Keratinocyte (primary cell): Measurements from ENCODE around the gene LACTB. TPM values are rescaled to one million over a fixed set of nuclear protein-coding genes. Genes with fewer than 3 reads are reported as not detected.

ENCODE experiments used
- DNase-seq: peaks from one replicate; pipeline ENCODE4 v3.0.0-alpha.2; 2011; ENCODE audit warnings: low read depth, missing footprints, low spot score
- FAIRE-seq: peaks from 2 replicates; lab custom pipeline; 2011; peaks lifted over from hg19 to GRCh38; lab: Jason Lieb, UNC
- H2AFZ ChIP-seq: 2 replicates; pipeline ENCODE4 v1.6.0; 2012; ENCODE audit warnings: low read length, control low read depth, inconsistent platforms; ENCODE audit not compliant: control insufficient read depth
- H3K27ac ChIP-seq: 2 replicates; pipeline ENCODE4 v1.5.1; 2011; ENCODE audit warnings: low read length; ENCODE audit not compliant: control insufficient read depth, insufficient read depth
- H3K27me3 ChIP-seq: 3 replicates; pipeline ENCODE4 v1.6.0; 2011; ENCODE audit warnings: low read length; ENCODE audit not compliant: control insufficient read depth, insufficient read depth; ENCODE audit errors: extremely low read depth
- H3K36me3 ChIP-seq, 2 experiments: 2 replicates in 1 of 2; 3 replicates in 1 of 2; pipeline ENCODE4 v1.5.1; 2011; ENCODE audit warnings: low read length in 2 of 2, mild to moderate bottlenecking in 1 of 2; ENCODE audit not compliant: control insufficient read depth in 2 of 2, insufficient read depth in 2 of 2; ENCODE audit errors: extremely low read depth in 1 of 2
- H3K4me1 ChIP-seq: 3 replicates; pipeline ENCODE4 v1.5.1; 2011; ENCODE audit warnings: low read length; ENCODE audit not compliant: control insufficient read depth, insufficient read depth; ENCODE audit errors: extremely low read depth
- H3K4me2 ChIP-seq: 3 replicates; pipeline ENCODE4 v1.6.0; 2011; ENCODE audit warnings: low read depth, low read length; ENCODE audit not compliant: control insufficient read depth, insufficient read depth; ENCODE audit errors: extremely low read depth
- H3K4me3 ChIP-seq, 3 experiments: fragments of 200-600 bp in 1 of 3; sonication (generic) in 1 of 3; 2 replicates in 2 of 3; 3 replicates in 1 of 3; pipeline ENCODE4 v1.5.1; 2011 to 2016; ENCODE audit warnings: low read length in 3 of 3, mild to moderate bottlenecking in 3 of 3, control low read depth in 2 of 3, inconsistent platforms in 1 of 3, low read depth in 1 of 3, mixed read lengths in 1 of 3, mixed run types in 1 of 3, moderate library complexity in 1 of 3; ENCODE audit not compliant: control insufficient read depth in 2 of 3, insufficient read depth in 2 of 3; ENCODE audit errors: extremely low read depth in 1 of 3
- H3K79me2 ChIP-seq: 2 replicates; pipeline ENCODE4 v1.6.0; 2012; ENCODE audit warnings: low read length; ENCODE audit not compliant: control insufficient read depth, insufficient read depth
- H3K9ac ChIP-seq: 3 replicates; pipeline ENCODE4 v1.6.0; 2011; ENCODE audit warnings: low read length; ENCODE audit not compliant: control insufficient read depth, insufficient read depth; ENCODE audit errors: extremely low read depth
- H3K9me1 ChIP-seq: 3 replicates; pipeline ENCODE4 v1.6.0; 2011; ENCODE audit warnings: low read length; ENCODE audit not compliant: control insufficient read depth, insufficient read depth; ENCODE audit errors: extremely low read depth
- H3K9me3 ChIP-seq: 2 replicates; pipeline ENCODE4 v1.5.1; 2012; ENCODE audit warnings: low read depth, low read length; ENCODE audit not compliant: control insufficient read depth
- H4K20me1 ChIP-seq: 3 replicates; pipeline ENCODE4 v1.6.0; 2011; ENCODE audit warnings: low read length; ENCODE audit not compliant: control insufficient read depth, insufficient read depth; ENCODE audit errors: extremely low read depth
- CTCF ChIP-seq, 3 experiments: IDR thresholded peaks in 1 of 3; conservative IDR thresholded peaks in 1 of 3; optimal IDR thresholded peaks in 1 of 3; 2 replicates in 2 of 3; 3 replicates in 1 of 3; pipeline versions ENCODE3 to v1.5.1; 2011; ENCODE audit warnings: low read length in 3 of 3, mild to moderate bottlenecking in 3 of 3, moderate library complexity in 2 of 3, control low read depth in 1 of 3, inconsistent platforms in 1 of 3; ENCODE audit not compliant: insufficient read depth in 2 of 3; ENCODE audit errors: extremely low read depth in 1 of 3
- EZH2 ChIP-seq: IDR thresholded peaks from one replicate; pipeline ENCODE4 v1.6.1; 2012; ENCODE audit warnings: inconsistent platforms, mild to moderate bottlenecking, low read length, moderate library complexity
- dilution Hi-C: fragments of 300-500 bp; cut with MboI; formaldehyde crosslinking; loops from one replicate; pipeline ENCODE4 v1.7.0; 2020; ENCODE audit warnings: low sequenced_read_pairs; ENCODE audit not compliant: extremely low pct_ligation_motif_present
- polyA plus RNA-seq, 5 experiments: library from polyadenylated mRNA; depleted of rRNA in 3 of 5; stranded (reverse) in 3 of 5; stranded (forward) in 1 of 5; unstranded in 1 of 5; fragments of >200 nt; gene quantifications; 1 replicate in 1 of 5; 2 replicates in 3 of 5; 3 replicates in 1 of 5; pipeline versions ENCODE4 v1.2.1 to v1.2.3, GENCODE V29; 2011 to 2012; ENCODE audit warnings: missing spikeins in 2 of 5, low read depth in 1 of 5, low replicate concordance in 1 of 5

LACTB gene
- polyA plus RNA-seq, 1 donor (not counting 4 experiments of a cell fraction or from before 2014, with no cell fraction given) = 27.4 TPM

GRCh38 chr15:63083541-63083940 is 38.1 kb upstream of the LACTB start:
- no peak overlapping the region for H2AFZ ChIP-seq
- no peaks in the 10 kb centered on the region for H3K36me3 ChIP-seq
- no peak for TF ChIP-seq CTCF (optimal IDR thresholded peaks at IDR 0.05 in 1 of 3, IDR thresholded peaks at IDR 0.05 in 1 of 3, conservative IDR thresholded peaks at IDR 0.05 in 1 of 3; ENCODE audit: extremely low read depth in 1 of 3, insufficient read depth in 2 of 3, low read length in 3 of 3)
- TF ChIP-seq EZH2 = no peak
- no peak overlapping the region for H3K4me3 ChIP-seq
- no peak overlapping the region for H3K4me2 ChIP-seq
- H3K27me3 ChIP-seq = no peaks in the 10 kb centered on the region
- no peaks in the 10 kb centered on the region for H3K9me3 ChIP-seq
- H3K9ac ChIP-seq = no peak overlapping the region
- H3K9me1 ChIP-seq = peaks cover 2% of the 10 kb centered on the region
- no peaks in the 10 kb centered on the region for H4K20me1 ChIP-seq
- DNase-seq (no peak), FAIRE-seq (no peak)
- dilution Hi-C loops = no loop called here
- H3K79me2 ChIP-seq = no peaks in the 10 kb centered on the region
- H3K4me1 ChIP-seq = peaks cover 15% of the 10 kb centered on the region
- no peak overlapping the region for H3K27ac ChIP-seq

- H3K9me3 ChIP-seq = no peaks in the 10 kb centered on the region
- no peak for TF ChIP-seq CTCF (optimal IDR thresholded peaks at IDR 0.05 in 1 of 3, IDR thresholded peaks at IDR 0.05 in 1 of 3, conservative IDR thresholded peaks at IDR 0.05 in 1 of 3; ENCODE audit: extremely low read depth in 1 of 3, insufficient read depth in 2 of 3, low read length in 3 of 3)
- TF ChIP-seq EZH2 = no peak
- H3K9ac ChIP-seq = no peak overlapping the region
- no peak overlapping the region for H3K27ac ChIP-seq
- no peaks in the 10 kb centered on the region for H4K20me1 ChIP-seq
- H2AFZ ChIP-seq = no peak overlapping the region
- H3K27me3 ChIP-seq = no peaks in the 10 kb centered on the region
- peaks cover 11% of the 10 kb centered on the region for H3K4me1 ChIP-seq
- DNase-seq (no peak), FAIRE-seq (no peak)
- no peaks in the 10 kb centered on the region for H3K79me2 ChIP-seq
- no peaks in the 10 kb centered on the region for H3K36me3 ChIP-seq
- dilution Hi-C loops = no loop called here
- no peak overlapping the region for H3K4me3 ChIP-seq
- H3K9me1 ChIP-seq = peaks cover 2% of the 10 kb centered on the region
- no peak overlapping the region for H3K4me2 ChIP-seq
Measured at GRCh38 chr15:63084806-63085205, 36.9 kb upstream of the LACTB start.
